Left lung (tissue), 10 donors: ENCODE measurements around the gene TFPI2. TPM values are rescaled to one million over a fixed set of nuclear protein-coding genes. Genes with fewer than 3 reads are reported as not detected.
"Not testable (repeated sequence)": the region's sequence is repeated elsewhere in the genome, so short reads cannot be mapped to it uniquely, and the experiment has no call there.

Experiments
- ATAC-seq: fragments of 200-7000 bp; cut with Tn5 transposase; one replicate; pipeline ENCODE4 v1.9.1; 2020; ENCODE audit warnings: moderate library complexity
- DNase-seq, 4 donors: peaks; one replicate each; pipeline ENCODE4 v3.0.0-alpha.2; 2013 to 2020
- H3K27ac ChIP-seq, 2 donors: fragments of 200-600 bp; sonication (generic) in 1 of 2; one replicate each; pipeline versions ENCODE4 v1.5.0 to v1.8.0; 2020 to 2021
- H3K27me3 ChIP-seq, 2 donors: fragments of 200-600 bp; sonication (generic) in 1 of 2; one replicate each; pipeline versions ENCODE4 v1.5.0 to v1.8.0; 2020 to 2021
- H3K36me3 ChIP-seq, 2 donors: fragments of 200-600 bp; sonication (generic) in 1 of 2; one replicate each; pipeline versions ENCODE4 v1.5.0 to v1.8.0; 2020 to 2021
- H3K4me1 ChIP-seq, 2 donors: fragments of 200-600 bp; one replicate each; pipeline ENCODE4 v1.8.0; 2021
- H3K4me3 ChIP-seq, 2 donors: fragments of 200-600 bp; sonication (generic) in 1 of 2; one replicate each; pipeline versions ENCODE4 v1.5.0 to v1.8.0; 2020 to 2021; ENCODE audit warnings: mild to moderate bottlenecking in 1 of 2
- H3K9me3 ChIP-seq, 2 donors: fragments of 200-600 bp; sonication (generic) in 1 of 2; one replicate each; pipeline versions ENCODE4 v1.5.0 to v1.8.0; 2020 to 2021
- CTCF ChIP-seq, 2 donors: fragments of 200-600 bp; sonication (generic) in 1 of 2; IDR thresholded peaks; one replicate each; pipeline versions ENCODE4 v1.5.0 to v1.8.0; 2021; ENCODE audit warnings: antibody characterized with exemption in 2 of 2
- intact Hi-C, 2 donors: fragments of 100-400 bp; cut with DNase I; formaldehyde crosslinking; loops; one replicate each; pipeline versions ENCODE4 v1.11.2 to v1.14.2; 2022
- polyA plus RNA-seq, 6 donors: library from polyadenylated mRNA; unstranded; fragments of 120-200 nt; gene quantifications; one replicate each; pipeline ENCODE4 v1.2.1, GENCODE V29; 2013; ENCODE audit not compliant: insufficient read length in 6 of 6
- total RNA-seq, 2 donors: library from RNA; stranded (reverse); fragmentation: NEBNext Ultra II Directional; extraction: Animal tissue kit (Norgen Biotek cat#: 25700); gene quantifications; one replicate each; pipeline ENCODE4 v1.2.1, GENCODE V29; 2021
- donor health status: DM: no; HTN: yes; CAD: no.
- donor health status: DM: no; HTN: no; CAD: no.

The TFPI2 gene
- total and polyA plus RNA-seq, 8 donors = 2.8 to 15.9 (median 7.1) TPM

GRCh38 chr7:93914581-93915066, 24.1 kb upstream of the TFPI2 start:
- no peaks in the 10 kb centered on the region for H3K36me3 ChIP-seq
- intact Hi-C loops = no loop called here
- H3K27ac ChIP-seq = no peak overlapping the region
- ATAC-seq (no peak), DNase-seq (no peak)
- H3K4me1 ChIP-seq = peaks cover 0 to 6% of the 10 kb centered on the region in 2 donors
- no peaks in the 10 kb centered on the region for H3K27me3 ChIP-seq
- TF ChIP-seq CTCF (IDR thresholded peaks at IDR 0.05) = no peak
- H3K4me3 ChIP-seq = no peak overlapping the region
- H3K9me3 ChIP-seq = no peaks in the 10 kb centered on the region

GRCh38 chr7:93913197-93913596, 22.6 kb upstream of the TFPI2 start:
- Histone ChIP-seq H3K36me3 (no peaks in the 10 kb centered on the region), H3K27me3 (no peaks in the 10 kb centered on the region), H3K27ac (no peak overlapping the region), H3K9me3 (no peaks in the 10 kb centered on the region), H3K4me1 (peaks cover 0 to 6% of the 10 kb centered on the region in 2 donors), H3K4me3 (no peak overlapping the region)
- no peak for TF ChIP-seq CTCF (IDR thresholded peaks at IDR 0.05)
- intact Hi-C loops = no loop called here
- ATAC-seq = no peak
- DNase-seq = no peak

GRCh38 chr7:93911661-93912060, 21.1 kb upstream of the TFPI2 start:
- ATAC-seq, H3K9me3 ChIP-seq, H3K4me1 ChIP-seq, H3K4me3 ChIP-seq, intact Hi-C loops, H3K27me3 ChIP-seq, H3K36me3 ChIP-seq, H3K27ac ChIP-seq, DNase-seq: not testable (repeated sequence)

- DNase-seq, H3K9me3 ChIP-seq, H3K27ac ChIP-seq, H3K36me3 ChIP-seq, H3K4me3 ChIP-seq, H3K4me1 ChIP-seq, intact Hi-C loops, H3K27me3 ChIP-seq, ATAC-seq: not testable (repeated sequence)
Measured at GRCh38 chr7:93911242-93911641, 20.7 kb upstream of the TFPI2 start.

- no peak for TF ChIP-seq CTCF (IDR thresholded peaks at IDR 0.05)
- Histone ChIP-seq H3K27me3 (no peaks in the 10 kb centered on the region), H3K36me3 (no peaks in the 10 kb centered on the region), H3K27ac (peak overlapping the region in 1 of 2 donors; percentile 23), H3K4me1 (peaks cover 0 to 6% of the 10 kb centered on the region in 2 donors), H3K9me3 (no peaks in the 10 kb centered on the region), H3K4me3 (no peak overlapping the region)
- peak; percentile 33 for ATAC-seq
- DNase-seq = no peak
- intact Hi-C loops = no loop called here
Measured at GRCh38 chr7:93910076-93910994, 19.8 kb upstream of the TFPI2 start.

GRCh38 chr7:93906267-93906666, 15.7 kb upstream of the TFPI2 start, which contains the start of gene GNGT1:
TSS of gene GNGT1 (plus strand) at chr7:93906567. CDS start at chr7:93906747, 180 bp downstream.
- Histone ChIP-seq H3K4me1 (peaks cover 0 to 6% of the 10 kb centered on the region in 2 donors), H3K36me3 (no peaks in the 10 kb centered on the region), H3K27ac (no peak within 1 kb of the TSS), H3K4me3 (no peak within 1 kb of the TSS), H3K27me3 (no peaks in the 10 kb centered on the region), H3K9me3 (no peaks in the 10 kb centered on the region)
- intact Hi-C loops = loop anchor here in 1 of 2 donors (10.0 kb wide), 1 partner anchor 189 kb away; no protein-coding TSS in a partner anchor
- TF ChIP-seq CTCF (IDR thresholded peaks at IDR 0.05) = no peak
- ATAC-seq (no peak), DNase-seq (no peak)
